ENCODE results near the gene BCL11B. TPM values are rescaled to one million over a fixed set of nuclear protein-coding genes. Genes with fewer than 3 reads are reported as not detected.

BCL11B gene
- total and polyA plus RNA-seq, 4 donors = 0.04 to 0.42 (median 0.16) TPM

GRCh38 chr14:99129211-99129696, 142.7 kb downstream of the BCL11B start:
- no peak overlapping the region for H3K4me3 ChIP-seq (ENCODE audit: low read depth in 1 of 3, low read length in 3 of 3)
- no peaks in the 10 kb centered on the region for H3K36me3 ChIP-seq (ENCODE audit: control insufficient read depth in 4 of 4, insufficient read depth in 3 of 4, low read depth in 1 of 4, low read length in 3 of 4)
- no peaks in the 10 kb centered on the region for H3K9me3 ChIP-seq (ENCODE audit: control insufficient read depth in 4 of 4, low read length in 3 of 4)
- no peak for TF ChIP-seq MAX (IDR thresholded peaks at IDR 0.05)
- no peak for TF ChIP-seq TAF1 (conservative IDR thresholded peaks at IDR 0.05)
- no peak for TF ChIP-seq CTCF (IDR thresholded peaks at IDR 0.05; ENCODE audit: low read depth, low read length, missing input control)
- no peak for TF ChIP-seq SP1 (IDR thresholded peaks at IDR 0.05)
- no peak for TF ChIP-seq JUND (IDR thresholded peaks at IDR 0.05)
- no peak for TF ChIP-seq YY1 (IDR thresholded peaks at IDR 0.05)
- TF ChIP-seq REST (IDR thresholded peaks at IDR 0.05) = no peak
- no peak for TF ChIP-seq ATF3 (IDR thresholded peaks at IDR 0.05)
- no peak for TF ChIP-seq EGR1 (IDR thresholded peaks at IDR 0.05; ENCODE audit: low read depth in 2 of 2)
- H3K27me3 ChIP-seq (ENCODE audit: control insufficient read depth in 4 of 4, insufficient read depth in 4 of 4, low read length in 3 of 4) = no peaks in the 10 kb centered on the region
- H3K4me1 ChIP-seq (ENCODE audit: control insufficient read depth in 4 of 4, insufficient read depth in 4 of 4, low read length in 3 of 4) = peaks cover 0 to 12% (median 2%) of the 10 kb centered on the region in 4 donors
- H3K9ac ChIP-seq (ENCODE audit: low read depth in 1 of 2, low read length in 2 of 2) = no peak overlapping the region
- WGBS = 67% methylated on average over 12 of the region's 12 CpGs
- H3K27ac ChIP-seq (ENCODE audit: low read depth in 1 of 2, low read length in 2 of 2) = no peak overlapping the region
- no peak for DNase-seq (ENCODE audit: low spot score)

- no peak for DNase-seq (ENCODE audit: low spot score)
- Histone ChIP-seq H3K36me3 (ENCODE audit: control insufficient read depth in 4 of 4, insufficient read depth in 3 of 4, low read depth in 1 of 4, low read length in 3 of 4) (no peaks in the 10 kb centered on the region), H3K27ac (ENCODE audit: low read depth in 1 of 2, low read length in 2 of 2) (no peak overlapping the region), H3K9ac (ENCODE audit: low read depth in 1 of 2, low read length in 2 of 2) (no peak overlapping the region), H3K9me3 (ENCODE audit: control insufficient read depth in 4 of 4, low read length in 3 of 4) (no peaks in the 10 kb centered on the region), H3K27me3 (ENCODE audit: control insufficient read depth in 4 of 4, insufficient read depth in 4 of 4, low read length in 3 of 4) (no peaks in the 10 kb centered on the region), H3K4me3 (ENCODE audit: low read depth in 1 of 3, low read length in 3 of 3) (no peak overlapping the region), H3K4me1 (ENCODE audit: control insufficient read depth in 4 of 4, insufficient read depth in 4 of 4, low read length in 3 of 4) (peaks cover 0 to 12% (median 2%) of the 10 kb centered on the region in 4 donors)
- TF ChIP-seq CTCF (IDR thresholded peaks at IDR 0.05; ENCODE audit: low read depth, low read length, missing input control) = no peak
- TF ChIP-seq GABPA (IDR thresholded peaks at IDR 0.05 in 1 of 2, conservative IDR thresholded peaks at IDR 0.05 in 1 of 2) = no peak
- no peak for TF ChIP-seq ZBTB33 (IDR thresholded peaks at IDR 0.05)
- no peak for TF ChIP-seq RAD21 (IDR thresholded peaks at IDR 0.05)
- TF ChIP-seq REST (IDR thresholded peaks at IDR 0.05) = no peak
- TF ChIP-seq JUND (IDR thresholded peaks at IDR 0.05) = no peak
- no peak for TF ChIP-seq FOXA1 (IDR thresholded peaks at IDR 0.05)
- no peak for TF ChIP-seq HNF4A (conservative IDR thresholded peaks at IDR 0.05)
- no peak for TF ChIP-seq MAX (IDR thresholded peaks at IDR 0.05)
- TF ChIP-seq FOXA2 (IDR thresholded peaks at IDR 0.05) = no peak
- WGBS = 86% methylated on average over 17 of the region's 17 CpGs
Observed at GRCh38 chr14:99128185-99128584, 143.8 kb downstream of the BCL11B start.

All from liver (tissue), 9 donors.